Esophagus squamous epithelium (tissue), 5 donors: ENCODE results near the gene PLEKHA6. TPM values are rescaled to one million over a fixed set of nuclear protein-coding genes. Genes with fewer than 3 reads are reported as not detected.

ENCODE experiments used
- DNase-seq: peaks from one replicate; lab custom pipeline; 2025; lab: John Stamatoyannopoulos, UW
- H3K27ac ChIP-seq, 4 donors: fragments of 200-600 bp; sonication (generic); one replicate each; pipeline ENCODE4 v1.5.1; 2016 to 2019; ENCODE audit warnings: mild to moderate bottlenecking in 1 of 4
- H3K27me3 ChIP-seq, 4 donors: fragments of 200-600 bp; sonication (generic); 1 replicate in 3 of 4; 2 replicates in 1 of 4; pipeline versions ENCODE4 v1.5.1 to v1.6.0; 2017 to 2021; ENCODE audit warnings: antibody characterized with exemption in 1 of 4
- H3K36me3 ChIP-seq, 3 donors: fragments of 200-600 bp; sonication (generic); one replicate each; pipeline ENCODE4 v1.5.1; 2016 to 2019
- H3K4me1 ChIP-seq, 3 donors: fragments of 200-600 bp; sonication (generic); one replicate each; pipeline ENCODE4 v1.5.1; 2017 to 2019
- H3K4me3 ChIP-seq, 4 donors: fragments of 200-600 bp; sonication (generic); 1 replicate in 3 of 4; 2 replicates in 1 of 4; pipeline ENCODE4 v1.5.1; 2016 to 2019; ENCODE audit warnings: mild to moderate bottlenecking in 2 of 4, moderate library complexity in 1 of 4
- H3K9me3 ChIP-seq, 3 donors: fragments of 200-600 bp; sonication (generic); one replicate each; pipeline ENCODE4 v1.5.1; 2016 to 2019
- CTCF ChIP-seq, 6 experiments: fragments of 450-650 bp in 4 of 6; fragments of 200-600 bp in 2 of 6; sonication (generic) in 2 of 6; IDR thresholded peaks; one replicate each; pipeline ENCODE4 v1.5.1; 2016 to 2019; ENCODE audit warnings: antibody characterized with exemption in 6 of 6, mild to moderate bottlenecking in 4 of 6, moderate library complexity in 4 of 6
- POLR2A ChIP-seq, 4 donors: fragments of 450-650 bp; IDR thresholded peaks; one replicate each; pipeline ENCODE4 v1.6.1; 2017; ENCODE audit warnings: antibody characterized with exemption in 4 of 4, mild to moderate bottlenecking in 4 of 4, moderate library complexity in 3 of 4
- WGBS, 2 donors: methylation state at CpG; one replicate each; pipeline ENCODE4 v1.1.5; 2018; 5-methylcytosine and 5-hydroxymethylcytosine counted together
- intact Hi-C: fragments of 100-400 bp; cut with DNase I; formaldehyde crosslinking; loops from one replicate; pipeline ENCODE4 v1.15.0; 2022
- total RNA-seq, 4 donors: library from RNA; depleted of rRNA; stranded (reverse); fragments of >200 nt; gene quantifications; one replicate each; pipeline ENCODE4 v1.1.0, GENCODE V29; 2016
- donor health status: DM: yes; HTN: yes; CAD: no.

Gene PLEKHA6
- total RNA-seq, 4 donors from 2014 or later: 7.4 to 40.6 (median 18.3) TPM

GRCh38 chr1:204287466-204287891, 72.2 kb downstream of the PLEKHA6 start:
- Histone ChIP-seq H3K9me3 (no peaks in the 10 kb centered on the region), H3K27me3 (peaks cover 0 to 40% (median 0%) of the 10 kb centered on the region in 4 donors), H3K36me3 (no peaks in the 10 kb centered on the region), H3K4me3 (peak overlapping the region in 1 of 4 donors; percentile 52), H3K27ac (peak overlapping the region in 3 of 4 donors; percentile 63 to 74 (median 68)), H3K4me1 (peaks cover 3 to 70% (median 22%) of the 10 kb centered on the region in 3 donors)
- WGBS, 2 donors: 59 to 79% methylated on average over 4 to 8 of the region's 8 CpGs
- intact Hi-C loops: no loop called here
- no peak for DNase-seq
- no peak for TF ChIP-seq CTCF (IDR thresholded peaks at IDR 0.05)
- no peak for TF ChIP-seq POLR2A (IDR thresholded peaks at IDR 0.05)

- Histone ChIP-seq H3K4me1 (peaks cover 3 to 70% (median 24%) of the 10 kb centered on the region in 3 donors), H3K36me3 (no peaks in the 10 kb centered on the region), H3K27me3 (peaks cover 0 to 44% (median 0%) of the 10 kb centered on the region in 4 donors), H3K9me3 (no peaks in the 10 kb centered on the region), H3K27ac (peak overlapping the region in 3 of 4 donors; percentile 45 to 74 (median 63)), H3K4me3 (peak overlapping the region in 2 of 4 donors; percentile 19 to 52)
- no peak for DNase-seq
- no peak for TF ChIP-seq CTCF (IDR thresholded peaks at IDR 0.05)
- no peak for TF ChIP-seq POLR2A (IDR thresholded peaks at IDR 0.05)
- intact Hi-C loops: no loop called here
- whole genome bisulfite sequencing, 2 donors: 24 to 46% methylated on average over 5 to 8 of the region's 8 CpGs
Observed at GRCh38 chr1:204286831-204287421, 72.8 kb downstream of the PLEKHA6 start.

GRCh38 chr1:204286315-204286714, 73.4 kb downstream of the PLEKHA6 start:
- 71 to 80% methylated on average over 4 to 5 of the region's 5 CpGs for WGBS, 2 donors
- H3K4me1 ChIP-seq: peaks cover 3 to 74% (median 24%) of the 10 kb centered on the region in 3 donors
- no peak for DNase-seq
- TF ChIP-seq POLR2A (IDR thresholded peaks at IDR 0.05) (no peak), CTCF (IDR thresholded peaks at IDR 0.05) (no peak)
- H3K27me3 ChIP-seq: peaks cover 0 to 45% (median 0%) of the 10 kb centered on the region in 4 donors
- peak overlapping the region in 2 of 4 donors; percentile 45 to 74 for H3K27ac ChIP-seq
- no peaks in the 10 kb centered on the region for H3K9me3 ChIP-seq
- H3K4me3 ChIP-seq: no peak overlapping the region
- intact Hi-C loops: no loop called here
- no peaks in the 10 kb centered on the region for H3K36me3 ChIP-seq

GRCh38 chr1:204285436-204286305, 74.1 kb downstream of the PLEKHA6 start:
- H3K27ac ChIP-seq: peak overlapping the region in 1 of 4 donors; percentile 45
- H3K27me3 ChIP-seq: peaks cover 0 to 45% (median 0%) of the 10 kb centered on the region in 4 donors
- DNase-seq: no peak
- H3K4me3 ChIP-seq: no peak overlapping the region
- TF ChIP-seq CTCF (IDR thresholded peaks at IDR 0.05): no peak
- intact Hi-C loops: no loop called here
- peaks cover 3 to 74% (median 24%) of the 10 kb centered on the region in 3 donors for H3K4me1 ChIP-seq
- H3K36me3 ChIP-seq: no peaks in the 10 kb centered on the region
- H3K9me3 ChIP-seq: no peaks in the 10 kb centered on the region
- 74 to 83% methylated on average over 12 to 13 of the region's 13 CpGs for WGBS, 2 donors

- Histone ChIP-seq H3K36me3 (no peaks in the 10 kb centered on the region), H3K27ac (no peak overlapping the region), H3K27me3 (peaks cover 0 to 43% (median 0%) of the 10 kb centered on the region in 4 donors), H3K4me1 (peaks cover 3 to 74% (median 24%) of the 10 kb centered on the region in 3 donors), H3K4me3 (no peak overlapping the region), H3K9me3 (no peaks in the 10 kb centered on the region)
- intact Hi-C loops: no loop called here
- DNase-seq: no peak
- no peak for TF ChIP-seq CTCF (IDR thresholded peaks at IDR 0.05)
- no peak for TF ChIP-seq POLR2A (IDR thresholded peaks at IDR 0.05)
- 76 to 84% methylated on average over 2 of the region's 2 CpGs for WGBS, 2 donors
Observed at GRCh38 chr1:204284929-204285328, 74.8 kb downstream of the PLEKHA6 start.
